ENCODE results near the gene MED22.

GRCh38 chr9:133348718-133349573 is 1.0 kb upstream of the MED22 start:
- no peak for TF ChIP-seq CTCF (IDR thresholded peaks at IDR 0.05)
- no peak for TF ChIP-seq POLR2A (IDR thresholded peaks at IDR 0.05)
